Type B pancreatic cell (in vitro differentiated cells): ENCODE measurements around the gene ELK3. TPM values are rescaled to one million over a fixed set of nuclear protein-coding genes. Genes with fewer than 3 reads are reported as not detected.

Source experiments
- DNase-seq: peaks from one replicate; pipeline ENCODE4 v3.0.0; 2021; ENCODE audit warnings: mixed read lengths; ENCODE audit not compliant: unreplicated experiment; ENCODE audit errors: extremely low spot score
- H3K27ac Mint-ChIP-seq: 2 replicates; pipeline ENCODE4 v1.8.0; 2021; ENCODE audit warnings: mild to moderate bottlenecking, mixed read lengths
- H3K27me3 Mint-ChIP-seq: 2 replicates; pipeline ENCODE4 v1.8.0; 2021; ENCODE audit warnings: mixed read lengths
- H3K36me3 Mint-ChIP-seq: 2 replicates; pipeline ENCODE4 v1.8.0; 2021; ENCODE audit warnings: mixed read lengths
- H3K4me1 Mint-ChIP-seq: one replicate; pipeline ENCODE4 v1.8.0; 2021; ENCODE audit warnings: mixed read lengths; ENCODE audit not compliant: unreplicated experiment
- H3K4me3 Mint-ChIP-seq: 2 replicates; pipeline ENCODE4 v1.8.0; 2021; ENCODE audit warnings: mild to moderate bottlenecking, mixed read lengths
- H3K9me3 Mint-ChIP-seq: 2 replicates; pipeline ENCODE4 v1.8.0; 2021; ENCODE audit warnings: mixed read lengths
- CTCF ChIP-seq: fragments of 200-600 bp; sonication (generic); conservative IDR thresholded peaks from 2 replicates; pipeline ENCODE4 v1.5.0; 2021; ENCODE audit warnings: antibody characterized with exemption, mild to moderate bottlenecking
- total RNA-seq: library from RNA; stranded (reverse); gene quantifications from 2 replicates; pipeline ENCODE4 v1.2.1, GENCODE V29; 2021; ENCODE audit warnings: low replicate concordance

Gene ELK3
- total RNA-seq, 1 donor from 2014 or later: 17.6 TPM

- no peak for TF ChIP-seq CTCF
- Mint-ChIP-seq H3K4me1 (peaks cover 11% of the 10 kb centered on the region), H3K36me3 (no peaks in the 10 kb centered on the region), H3K27me3 (peaks cover 6% of the 10 kb centered on the region), H3K4me3 (no peak overlapping the region), H3K27ac (no peak overlapping the region), H3K9me3 (no peaks in the 10 kb centered on the region)
- no peak for DNase-seq
Measured at GRCh38 chr12:96166765-96167164, 27.4 kb upstream of the ELK3 start.

DNA sequence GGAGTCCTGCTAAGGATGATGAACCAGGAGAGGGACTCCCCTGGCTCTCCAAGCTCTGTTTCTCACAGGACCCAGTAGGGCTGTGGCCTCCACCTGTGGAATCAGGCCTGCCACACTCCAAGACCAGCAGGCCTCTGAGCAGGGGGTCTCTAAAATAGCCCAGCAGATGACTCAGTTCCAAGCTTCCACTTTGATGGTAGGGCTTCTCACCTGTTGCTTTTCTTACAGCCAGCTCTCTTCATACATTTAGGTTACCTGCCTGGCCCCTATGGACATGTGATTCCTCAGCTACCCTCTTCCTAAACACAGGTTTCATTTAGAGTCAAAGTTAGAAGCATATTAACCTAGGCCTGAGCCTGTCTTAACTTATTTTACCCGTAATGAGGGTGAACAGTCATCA, 26.7 kb upstream of the ELK3 start:
- Mint-ChIP-seq H3K9me3 (no peaks in the 10 kb centered on the region), H3K27ac (no peak overlapping the region), H3K4me1 (peaks cover 11% of the 10 kb centered on the region), H3K4me3 (no peak overlapping the region), H3K36me3 (no peaks in the 10 kb centered on the region), H3K27me3 (peaks cover 9% of the 10 kb centered on the region)
- no peak for DNase-seq
- TF ChIP-seq CTCF: no peak

- Mint-ChIP-seq H3K4me3 (no peak overlapping the region), H3K9me3 (no peaks in the 10 kb centered on the region), H3K27me3 (peaks cover 14% of the 10 kb centered on the region), H3K36me3 (no peaks in the 10 kb centered on the region), H3K27ac (no peak overlapping the region), H3K4me1 (peaks cover 6% of the 10 kb centered on the region)
- TF ChIP-seq CTCF: no peak
- DNase-seq: no peak
Measured at GRCh38 chr12:96170328-96170727, 23.8 kb upstream of the ELK3 start.

- H3K36me3 Mint-ChIP-seq: no peaks in the 10 kb centered on the region
- H3K4me3 Mint-ChIP-seq: no peak overlapping the region
- no peaks in the 10 kb centered on the region for H3K9me3 Mint-ChIP-seq
- peaks cover 14% of the 10 kb centered on the region for H3K27me3 Mint-ChIP-seq
- peaks cover 5% of the 10 kb centered on the region for H3K4me1 Mint-ChIP-seq
- DNase-seq: no peak
- no peak overlapping the region for H3K27ac Mint-ChIP-seq
- TF ChIP-seq CTCF: no peak
Measured at GRCh38 chr12:96170762-96171161, 23.4 kb upstream of the ELK3 start.

DNA sequence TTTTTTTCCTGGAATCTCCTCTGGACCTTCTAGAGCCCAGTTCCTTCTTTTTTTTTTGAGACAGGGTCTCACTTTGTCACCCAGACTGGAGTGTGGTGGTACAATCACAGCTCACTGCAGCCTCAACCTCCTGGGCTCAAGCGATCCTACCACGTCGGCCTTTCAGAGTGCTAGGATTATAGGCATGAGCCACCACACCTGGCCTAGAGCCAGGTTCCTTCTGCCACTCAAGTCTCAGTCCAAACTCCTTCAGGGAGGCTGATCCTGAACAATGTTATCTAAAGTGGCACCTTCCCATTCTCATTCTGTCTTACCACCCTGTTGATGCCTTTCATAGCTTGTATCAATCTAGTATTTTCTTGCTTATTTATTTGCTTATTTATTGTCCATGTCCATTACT, 22.3 kb upstream of the ELK3 start:
- Mint-ChIP-seq H3K4me3 (no peak overlapping the region), H3K27me3 (peaks cover 14% of the 10 kb centered on the region), H3K4me1 (peaks cover 5% of the 10 kb centered on the region), H3K9me3 (no peaks in the 10 kb centered on the region), H3K36me3 (no peaks in the 10 kb centered on the region), H3K27ac (no peak overlapping the region)
- no peak for DNase-seq
- no peak for TF ChIP-seq CTCF

DNA sequence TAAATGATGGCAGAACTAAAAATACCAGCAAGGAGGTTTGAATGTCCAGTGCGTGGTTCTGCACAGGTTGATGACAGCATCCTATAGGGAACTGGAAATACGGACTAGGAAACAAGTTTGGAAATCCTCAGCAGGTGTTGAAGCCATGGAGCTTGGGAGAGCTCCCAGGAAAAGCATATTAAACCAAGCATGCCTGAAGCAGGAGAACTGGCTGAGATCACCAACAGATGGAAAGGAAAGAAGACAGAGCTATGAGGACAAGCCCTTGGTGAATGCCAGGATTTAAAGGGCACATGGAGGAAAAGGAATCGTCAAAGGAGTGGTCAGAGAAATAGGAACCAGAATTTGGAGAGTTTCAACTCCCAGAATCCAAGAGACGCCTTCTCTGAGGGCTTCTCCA, 21.2 kb upstream of the ELK3 start:
- Mint-ChIP-seq H3K4me3 (no peak overlapping the region), H3K4me1 (peaks cover 5% of the 10 kb centered on the region), H3K27me3 (peaks cover 14% of the 10 kb centered on the region), H3K27ac (no peak overlapping the region), H3K36me3 (no peaks in the 10 kb centered on the region), H3K9me3 (no peaks in the 10 kb centered on the region)
- no peak for DNase-seq
- TF ChIP-seq CTCF: no peak
